K562 (cell line): ENCODE data around the gene MTA2. TPM values are rescaled to one million over a fixed set of nuclear protein-coding genes. Genes with fewer than 3 reads are reported as not detected.

Experiments
- MGA ChIP-seq: fragments of 450-650 bp; IDR thresholded peaks from 2 replicates; pipeline ENCODE4 v1.6.1; 2016; ENCODE audit warnings: mild to moderate bottlenecking, moderate library complexity
- ZBTB40 ChIP-seq, 2 experiments: fragments of 450-650 bp in 1 of 2; sonication (generic) in 1 of 2; formaldehyde crosslinking in 1 of 2; IDR thresholded peaks; 2 replicates each; pipeline versions ENCODE4 v1.7.1 to v1.9.0; 2016 to 2022; ENCODE audit warnings: inconsistent platforms in 1 of 2, mild to moderate bottlenecking in 1 of 2, missing genetic modification reagents in 1 of 2
- polyA plus RNA-seq, 8 experiments: library from polyadenylated mRNA; depleted of rRNA in 4 of 8; stranded (reverse) in 5 of 8; unstranded in 3 of 8; fragments of >200 nt; fragmentation: Nextera tagmentation in 2 of 8; fragmentation: Illumina TruSeq in 1 of 8; extraction: Ambion mirVana in 2 of 8; extraction: Trizol in 1 of 8; gene quantifications; 2 replicates each; pipeline versions ENCODE4 v1.2.1 to v1.2.3, GENCODE V29; 2011 to 2014; ENCODE audit warnings: inconsistent platforms in 1 of 8, missing spikeins in 1 of 8
- total RNA-seq, 7 experiments: library from RNA; depleted of rRNA in 6 of 7; stranded (reverse); fragments of >200 nt in 6 of 7; fragmentation: Illumina TruSeq in 2 of 7; extraction: Trizol in 2 of 7; gene quantifications; 2 replicates each; pipeline versions ENCODE4 v1.2.1 to v1.2.3, GENCODE V29; 2011 to 2021; ENCODE audit warnings: low replicate concordance in 1 of 7

Gene MTA2
- total and polyA plus RNA-seq, 9 of the 15 experiments (the other 6 are each of a cell fraction or from before 2014, with no cell fraction given), result 6.2 to 220 (median 172) TPM

GRCh38 chr11:62574363-62575071 is 27.1 kb downstream of the MTA2 start (continued):
- TF ChIP-seq ZBTB40 (IDR thresholded peaks at IDR 0.05), result no peak
- TF ChIP-seq ZBTB40 (CRISPR knock-in tag; IDR thresholded peaks at IDR 0.05), result no peak
- no peak for TF ChIP-seq MGA
